Mesenchymal stem cell (in vitro differentiated cells and primary cell): ENCODE results near the gene CDK14.

Experiments used
- DNase-seq: peaks from one replicate; pipeline ENCODE4 v3.0.0-alpha.2; 2013
- H2AFZ ChIP-seq: one replicate; pipeline ENCODE4 v1.6.1; 2013; ENCODE audit warnings: low read depth, mild to moderate bottlenecking, control low read depth, inconsistent platforms, low read length, moderate library complexity
- H2AK5ac ChIP-seq: 2 replicates; pipeline ENCODE4 v1.6.1; 2013; ENCODE audit warnings: low read length, moderate library complexity, mild to moderate bottlenecking, inconsistent platforms; ENCODE audit not compliant: severe bottlenecking
- H2BK120ac ChIP-seq: one replicate; pipeline ENCODE4 v1.6.1; 2013; ENCODE audit warnings: low read depth, mild to moderate bottlenecking, inconsistent platforms, low read length, moderate library complexity
- H2BK12ac ChIP-seq, 2 experiments: one replicate each; pipeline ENCODE4 v1.6.1; 2013; ENCODE audit warnings: inconsistent platforms in 2 of 2, low read length in 2 of 2, mild to moderate bottlenecking in 2 of 2, moderate library complexity in 2 of 2, control low read depth in 1 of 2
- H2BK15ac ChIP-seq: one replicate; pipeline ENCODE4 v1.6.1; 2013; ENCODE audit warnings: mild to moderate bottlenecking, low read depth, inconsistent platforms; ENCODE audit not compliant: poor library complexity, severe bottlenecking
- H2BK5ac ChIP-seq: 2 replicates; pipeline ENCODE4 v1.6.1; 2013; ENCODE audit warnings: low read depth, mild to moderate bottlenecking, low read length, control low read depth, inconsistent platforms; ENCODE audit not compliant: poor library complexity, severe bottlenecking
- H3K14ac ChIP-seq, 2 experiments: one replicate each; pipeline ENCODE4 v1.6.1; 2013; ENCODE audit warnings: inconsistent platforms in 2 of 2, low read length in 2 of 2, control low read depth in 1 of 2, mild to moderate bottlenecking in 1 of 2, moderate library complexity in 1 of 2
- H3K18ac ChIP-seq, 2 experiments: one replicate each; pipeline ENCODE4 v1.6.1; 2013; ENCODE audit warnings: inconsistent platforms in 2 of 2, low read length in 2 of 2, control low read depth in 1 of 2, low read depth in 1 of 2, mild to moderate bottlenecking in 1 of 2
- H3K23ac ChIP-seq, 2 experiments: one replicate each; pipeline ENCODE4 v1.6.1; 2013; ENCODE audit warnings: inconsistent platforms in 2 of 2, low read length in 2 of 2, mild to moderate bottlenecking in 2 of 2, moderate library complexity in 2 of 2, control low read depth in 1 of 2
- H3K27ac ChIP-seq: 2 replicates; pipeline ENCODE4 v1.5.1; 2013; ENCODE audit warnings: mild to moderate bottlenecking, moderate library complexity, low read length, control low read depth, inconsistent platforms; ENCODE audit not compliant: poor library complexity, severe bottlenecking
- H3K27me3 ChIP-seq, 2 experiments: 2 replicates each; pipeline versions ENCODE4 v1.6.1 to v1.7.0; 2013; ENCODE audit warnings: low read length in 2 of 2, mild to moderate bottlenecking in 2 of 2, moderate library complexity in 2 of 2, control low read depth in 1 of 2, inconsistent platforms in 1 of 2; ENCODE audit not compliant: control insufficient read depth in 1 of 2, insufficient read depth in 1 of 2
- H3K36me3 ChIP-seq, 2 experiments: 2 replicates each; pipeline versions ENCODE4 v1.6.1 to v1.7.0; 2013; ENCODE audit warnings: low read length in 2 of 2, control low read depth in 1 of 2, inconsistent platforms in 1 of 2, low read depth in 1 of 2, mild to moderate bottlenecking in 1 of 2; ENCODE audit not compliant: insufficient read depth in 2 of 2, control insufficient read depth in 1 of 2
- H3K4ac ChIP-seq, 2 experiments: one replicate each; pipeline ENCODE4 v1.6.1; 2013; ENCODE audit warnings: inconsistent platforms in 2 of 2, low read length in 2 of 2, mild to moderate bottlenecking in 2 of 2, moderate library complexity in 2 of 2, control low read depth in 1 of 2, low read depth in 1 of 2
- H3K4me1 ChIP-seq: 2 replicates; pipeline ENCODE4 v1.6.1; 2013; ENCODE audit warnings: low read depth, low read length, control low read depth; ENCODE audit not compliant: control insufficient read depth, insufficient read depth
- H3K4me2 ChIP-seq: 2 replicates; pipeline ENCODE4 v1.6.1; 2013; ENCODE audit warnings: low read length, mild to moderate bottlenecking, inconsistent platforms; ENCODE audit not compliant: poor library complexity, severe bottlenecking
- H3K4me3 ChIP-seq, 2 experiments: 2 replicates each; pipeline versions ENCODE4 v1.5.1 to v1.7.0; 2013; ENCODE audit warnings: low read length in 2 of 2, mild to moderate bottlenecking in 2 of 2, control low read depth in 1 of 2, low read depth in 1 of 2; ENCODE audit not compliant: insufficient read depth in 1 of 2
- H3K79me1 ChIP-seq: replicated peaks from 2 replicates; pipeline ENCODE4 v1.6.1; 2013; ENCODE audit warnings: mild to moderate bottlenecking, control low read depth, low read length, inconsistent platforms; ENCODE audit not compliant: poor library complexity, severe bottlenecking
- H3K9ac ChIP-seq: 2 replicates; pipeline ENCODE4 v1.7.0; 2013; ENCODE audit warnings: mild to moderate bottlenecking, low read length, moderate library complexity
- H3K9me3 ChIP-seq: 2 replicates; pipeline ENCODE4 v1.7.0; 2013; ENCODE audit warnings: mild to moderate bottlenecking, low read length; ENCODE audit not compliant: control insufficient read depth
- H4K8ac ChIP-seq: one replicate; pipeline ENCODE4 v1.6.1; 2013; ENCODE audit warnings: inconsistent platforms, mild to moderate bottlenecking, low read length, moderate library complexity
- H4K91ac ChIP-seq: one replicate; pipeline ENCODE4 v1.6.1; 2013; ENCODE audit warnings: mild to moderate bottlenecking, low read length, inconsistent platforms
- WGBS: methylation state at CpG from one replicate; pipeline ENCODE4 v1.1.7; 2013; ENCODE audit warnings: mixed read lengths; 5-methylcytosine and 5-hydroxymethylcytosine counted together

CDK14 gene

DNA sequence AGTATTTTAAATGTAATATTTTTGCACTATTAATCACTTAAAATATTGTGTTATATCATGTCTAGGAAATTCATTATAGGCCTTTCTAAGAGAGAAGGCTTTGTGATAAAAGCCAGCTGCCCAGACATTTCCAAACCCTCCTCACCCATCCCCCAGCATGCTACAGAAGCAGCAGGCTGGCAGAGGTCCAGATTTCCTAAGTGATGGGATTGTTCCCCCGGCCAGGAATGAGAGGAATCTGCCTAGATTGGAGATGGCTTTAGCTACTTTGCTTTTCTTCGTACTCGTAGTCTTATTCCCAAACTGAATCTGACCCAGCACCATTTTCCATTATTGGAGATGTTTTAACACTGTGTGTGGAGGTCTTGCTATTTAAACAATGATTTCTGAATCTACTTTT, 29.4 kb downstream of the CDK14 start:
- peak overlapping the region; percentile 59 for H3K4me2 ChIP-seq
- H3K27ac ChIP-seq = peak overlapping the region; percentile 73
- H4K8ac ChIP-seq = peak overlapping the region; percentile 27
- H3K27me3 ChIP-seq = no peaks in the 10 kb centered on the region
- peak overlapping the region in 1 of 2 experiments; percentile 68 for H2BK12ac ChIP-seq
- H3K18ac ChIP-seq = peak overlapping the region in 1 of 2 experiments; percentile 54
- H2AFZ ChIP-seq = no peak overlapping the region
- H3K4ac ChIP-seq = no peak overlapping the region
- DNase-seq = peak; percentile 69
- H3K23ac ChIP-seq = no peak overlapping the region
- no peak overlapping the region for H3K14ac ChIP-seq
- no peak overlapping the region for H4K91ac ChIP-seq
- no peak overlapping the region for H2BK15ac ChIP-seq
- peak overlapping the region in 1 of 2 experiments; percentile 60 for H3K4me3 ChIP-seq
- H3K36me3 ChIP-seq = no peaks in the 10 kb centered on the region
- no peaks in the 10 kb centered on the region for H3K9me3 ChIP-seq
- H3K4me1 ChIP-seq = peaks cover 7% of the 10 kb centered on the region
- peaks cover 20% of the 10 kb centered on the region for H3K79me1 ChIP-seq
- peak overlapping the region; percentile 64 for H3K9ac ChIP-seq
- 0% methylated on average over 1 of the region's 3 CpGs for WGBS
- no peak overlapping the region for H2BK120ac ChIP-seq
- H2BK5ac ChIP-seq = peak overlapping the region; percentile 51
- H2AK5ac ChIP-seq = no peak overlapping the region

DNA sequence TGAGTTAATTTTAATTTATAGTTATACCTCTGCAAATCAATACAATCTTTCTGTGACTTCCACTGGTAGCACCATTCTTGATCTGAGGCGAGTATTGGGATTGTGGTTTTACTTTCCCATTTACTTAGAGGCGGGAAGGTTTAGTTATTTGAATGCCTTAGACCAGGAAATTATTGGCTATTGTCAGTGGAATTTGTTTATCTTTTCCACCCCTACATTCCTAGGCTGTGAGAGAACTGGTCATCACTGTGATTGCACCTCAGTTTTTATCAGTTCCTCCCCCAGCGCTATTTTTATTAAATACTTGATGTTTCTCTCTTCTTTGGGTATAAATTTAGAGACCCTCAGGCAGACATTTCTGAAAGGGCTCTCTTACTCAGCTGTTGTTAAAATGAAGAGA, 29.9 kb downstream of the CDK14 start:
- Histone ChIP-seq H2BK12ac (no peak overlapping the region), H3K23ac (no peak overlapping the region), H4K91ac (no peak overlapping the region), H3K14ac (no peak overlapping the region), H2BK15ac (no peak overlapping the region), H3K27me3 (no peaks in the 10 kb centered on the region), H3K79me1 (peaks cover 16% of the 10 kb centered on the region), H3K36me3 (no peaks in the 10 kb centered on the region), H3K9me3 (no peaks in the 10 kb centered on the region), H4K8ac (no peak overlapping the region), H3K9ac (peak overlapping the region; percentile 64), H3K18ac (no peak overlapping the region), H2BK120ac (no peak overlapping the region), H3K4me3 (peak overlapping the region in 1 of 2 experiments; percentile 60), H3K27ac (peak overlapping the region; percentile 73), H2AK5ac (no peak overlapping the region), H2AFZ (no peak overlapping the region), H3K4me1 (peaks cover 7% of the 10 kb centered on the region), H2BK5ac (no peak overlapping the region), H3K4me2 (no peak overlapping the region), H3K4ac (no peak overlapping the region)
- 7% methylated on average over 2 of the region's 3 CpGs for WGBS
- DNase-seq = peak; percentile 71

DNA sequence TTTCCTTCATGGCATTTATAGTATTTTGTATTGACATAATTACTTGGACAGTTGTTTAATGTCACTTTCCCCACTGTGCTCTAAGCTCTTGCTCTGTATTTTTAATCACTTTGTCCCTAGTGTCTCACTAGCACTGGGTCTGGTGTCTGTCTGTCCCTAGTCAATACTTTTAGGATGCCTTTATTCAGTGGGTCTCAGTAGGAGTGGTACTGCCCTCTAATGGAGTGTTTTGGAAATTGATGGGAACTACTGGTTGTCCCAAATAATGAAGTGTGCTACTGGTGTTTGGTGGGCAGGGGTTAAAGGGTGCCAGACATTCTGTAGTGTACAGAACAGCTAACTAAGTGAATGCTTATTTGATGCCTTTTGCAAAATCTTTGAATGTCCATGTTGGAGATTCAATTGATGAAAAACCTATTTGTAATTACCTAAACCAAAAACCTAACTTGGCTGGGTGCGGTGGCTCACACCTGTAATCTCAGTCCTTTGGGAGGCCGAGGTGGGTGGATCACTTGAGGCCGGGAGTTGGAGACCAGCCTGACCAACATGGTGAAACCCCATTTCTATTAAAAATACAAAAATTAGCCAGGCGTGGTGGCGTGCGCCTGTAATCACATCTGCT, 33.3 kb downstream of the CDK14 start:
- Histone ChIP-seq H2AK5ac (no peak overlapping the region), H3K4me3 (no peak overlapping the region), H4K91ac (no peak overlapping the region), H3K27me3 (no peaks in the 10 kb centered on the region), H2AFZ (no peak overlapping the region), H3K4ac (no peak overlapping the region), H3K9ac (no peak overlapping the region), H3K9me3 (no peaks in the 10 kb centered on the region), H4K8ac (no peak overlapping the region), H3K14ac (no peak overlapping the region), H3K18ac (no peak overlapping the region), H2BK15ac (no peak overlapping the region), H3K79me1 (peaks cover 16% of the 10 kb centered on the region), H3K36me3 (no peaks in the 10 kb centered on the region), H3K4me2 (no peak overlapping the region), H3K4me1 (peaks cover 4% of the 10 kb centered on the region), H2BK5ac (no peak overlapping the region), H3K23ac (no peak overlapping the region), H3K27ac (no peak overlapping the region), H2BK120ac (no peak overlapping the region), H2BK12ac (no peak overlapping the region)
- WGBS = 88% methylated on average over 6 of the region's 6 CpGs
- DNase-seq = peak; percentile 75

GRCh38 chr7:90631502-90631901, 35.4 kb downstream of the CDK14 start:
- H2BK15ac ChIP-seq = no peak overlapping the region
- no peak overlapping the region for H4K8ac ChIP-seq
- H2BK120ac ChIP-seq = no peak overlapping the region
- DNase-seq = no peak
- H4K91ac ChIP-seq = no peak overlapping the region
- H3K9ac ChIP-seq = no peak overlapping the region
- no peak overlapping the region for H3K23ac ChIP-seq
- no peaks in the 10 kb centered on the region for H3K36me3 ChIP-seq
- no peaks in the 10 kb centered on the region for H3K9me3 ChIP-seq
- peaks cover 16% of the 10 kb centered on the region for H3K79me1 ChIP-seq
- H3K4me1 ChIP-seq = no peaks in the 10 kb centered on the region
- H3K27me3 ChIP-seq = no peaks in the 10 kb centered on the region
- H3K27ac ChIP-seq = no peak overlapping the region
- H2BK12ac ChIP-seq = no peak overlapping the region
- H2AK5ac ChIP-seq = no peak overlapping the region
- H3K4ac ChIP-seq = no peak overlapping the region
- no peak overlapping the region for H3K14ac ChIP-seq
- 96% methylated on average over 3 of the region's 3 CpGs for WGBS
- H2BK5ac ChIP-seq = no peak overlapping the region
- no peak overlapping the region for H3K4me3 ChIP-seq
- no peak overlapping the region for H2AFZ ChIP-seq
- no peak overlapping the region for H3K4me2 ChIP-seq
- H3K18ac ChIP-seq = no peak overlapping the region
